ENCODE results near the gene ZBTB4.

DNA sequence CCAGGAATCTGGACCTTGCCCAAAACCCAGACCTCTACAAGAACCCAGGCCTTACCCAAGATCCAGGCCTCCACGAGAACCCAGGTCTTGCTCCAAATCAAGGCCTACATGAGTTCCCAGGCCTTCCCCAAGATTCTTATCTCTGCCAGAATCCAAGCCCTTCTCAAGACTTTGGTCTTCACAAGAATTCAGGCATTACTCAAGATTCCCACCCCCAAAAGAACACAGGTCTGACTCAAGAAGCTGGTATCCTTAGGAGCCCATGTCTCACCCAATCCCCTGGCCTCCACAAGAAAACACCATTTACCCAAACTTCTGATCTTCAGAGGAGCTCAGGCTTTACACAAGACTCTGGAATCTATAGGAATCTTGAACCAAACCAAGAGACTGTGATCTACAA is 48.2 kb downstream of the ZBTB4 start:
- TF ChIP-seq EZH2phosphoT487 (IDR thresholded peaks at IDR 0.05; ENCODE audit: borderline replicate concordance, low read length) = no peak
- TF ChIP-seq, protein P1, sequence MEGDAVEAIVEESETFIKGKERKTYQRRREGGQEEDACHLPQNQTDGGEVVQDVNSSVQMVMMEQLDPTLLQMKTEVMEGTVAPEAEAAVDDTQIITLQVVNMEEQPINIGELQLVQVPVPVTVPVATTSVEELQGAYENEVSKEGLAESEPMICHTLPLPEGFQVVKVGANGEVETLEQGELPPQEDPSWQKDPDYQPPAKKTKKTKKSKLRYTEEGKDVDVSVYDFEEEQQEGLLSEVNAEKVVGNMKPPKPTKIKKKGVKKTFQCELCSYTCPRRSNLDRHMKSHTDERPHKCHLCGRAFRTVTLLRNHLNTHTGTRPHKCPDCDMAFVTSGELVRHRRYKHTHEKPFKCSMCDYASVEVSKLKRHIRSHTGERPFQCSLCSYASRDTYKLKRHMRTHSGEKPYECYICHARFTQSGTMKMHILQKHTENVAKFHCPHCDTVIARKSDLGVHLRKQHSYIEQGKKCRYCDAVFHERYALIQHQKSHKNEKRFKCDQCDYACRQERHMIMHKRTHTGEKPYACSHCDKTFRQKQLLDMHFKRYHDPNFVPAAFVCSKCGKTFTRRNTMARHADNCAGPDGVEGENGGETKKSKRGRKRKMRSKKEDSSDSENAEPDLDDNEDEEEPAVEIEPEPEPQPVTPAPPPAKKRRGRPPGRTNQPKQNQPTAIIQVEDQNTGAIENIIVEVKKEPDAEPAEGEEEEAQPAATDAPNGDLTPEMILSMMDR (conservative IDR thresholded peaks at IDR 0.05; ENCODE audit: low read depth, low read length) = no peak
- no peak for TF ChIP-seq EZH2 (IDR thresholded peaks at IDR 0.05; ENCODE audit: low read length, unreplicated experiment)

All from PC-3 (cell line).